ENCODE measurements around the gene UMPS.

- TF ChIP-seq CTCF (IDR thresholded peaks at IDR 0.05) (no peak), POLR2A (IDR thresholded peaks at IDR 0.05) (no peak)
Observed at GRCh38 chr3:124698030-124698770, 32.1 kb upstream of the UMPS start.

All from esophagus squamous epithelium (tissue), 4 donors.